IMR-90 (cell line): Measurements from ENCODE around the gene TST. TPM values are rescaled to one million over a fixed set of nuclear protein-coding genes. Genes with fewer than 3 reads are reported as not detected.

Experiments used
- ATAC-seq: fragments of 200-7000 bp; cut with Tn5 transposase; 2 replicates; pipeline ENCODE4 v1.9.1; 2020; ENCODE audit warnings: low read depth, mild to moderate bottlenecking, moderate library complexity
- BruUV-seq: library from RNA; stranded (reverse); fragments of 400-500 nt; replicated peaks from 2 replicates; lab custom pipeline; 2021; lab: Mats Ljungman, UMichigan
- CTCF ChIA-PET: fragments of 300-600 bp; formaldehyde crosslinking; extraction: SDS; loops from one replicate; lab custom pipeline; 2021; ENCODE audit warnings: antibody characterized with exemption; lab: Yijun Ruan, JAX
- POLR2A ChIA-PET: fragments of 300-600 bp; sonication (Branson Sonifier 250); formaldehyde crosslinking; loops from one replicate; lab custom pipeline; 2022; ENCODE audit warnings: antibody characterized with exemption; ENCODE audit not compliant: unreplicated experiment; lab: Charles Lee
- DNase-seq: peaks from one replicate; pipeline ENCODE4 v3.0.0; 2013
- H2AFZ ChIP-seq: replicated peaks from 2 replicates; pipeline ENCODE3; 2013; ENCODE audit warnings: low read length, mild to moderate bottlenecking; ENCODE audit not compliant: poor library complexity
- H2AK5ac ChIP-seq: 2 replicates; pipeline ENCODE4 v1.6.1; 2013; ENCODE audit warnings: low read depth, low read length, inconsistent platforms
- H2AK9ac ChIP-seq: replicated peaks from 2 replicates; pipeline ENCODE3; 2013; ENCODE audit warnings: mild to moderate bottlenecking, low read depth, low read length, moderate library complexity; ENCODE audit not compliant: poor library complexity
- H2BK120ac ChIP-seq: 2 replicates; pipeline ENCODE4 v1.6.1; 2013; ENCODE audit warnings: low read depth, low read length, inconsistent platforms
- H2BK15ac ChIP-seq: 3 replicates; pipeline ENCODE4 v1.6.1; 2013; ENCODE audit warnings: low read depth, low read length, inconsistent platforms
- H2BK20ac ChIP-seq: 2 replicates; pipeline ENCODE4 v1.6.1; 2013; ENCODE audit warnings: low read depth, mild to moderate bottlenecking, inconsistent platforms, low read length, moderate library complexity
- H2BK5ac ChIP-seq: 2 replicates; pipeline ENCODE4 v1.6.1; 2013; ENCODE audit warnings: mild to moderate bottlenecking, low read depth, low read length, inconsistent platforms; ENCODE audit not compliant: poor library complexity, severe bottlenecking
- H3K14ac ChIP-seq: replicated peaks from 2 replicates; pipeline ENCODE4 v1.6.1; 2013; ENCODE audit warnings: low read depth, low read length, inconsistent platforms
- H3K18ac ChIP-seq: 2 replicates; pipeline ENCODE4 v1.6.1; 2013; ENCODE audit warnings: low read depth, low read length, control low read depth
- H3K23ac ChIP-seq: 2 replicates; pipeline ENCODE4 v1.6.1; 2013; ENCODE audit warnings: low read depth, low read length, inconsistent platforms
- H3K27ac ChIP-seq: 2 replicates; pipeline ENCODE4 v1.5.1; 2013; ENCODE audit warnings: mild to moderate bottlenecking, control low read depth, low read length; ENCODE audit not compliant: insufficient read depth
- H3K27me3 ChIP-seq: 2 replicates; pipeline ENCODE4 v1.6.1; 2013; ENCODE audit warnings: low read length; ENCODE audit not compliant: control insufficient read depth, insufficient read depth
- H3K36me3 ChIP-seq: 2 replicates; pipeline ENCODE4 v1.6.1; 2013; ENCODE audit warnings: low read length, mixed read lengths; ENCODE audit not compliant: control insufficient read depth, insufficient read depth
- H3K4ac ChIP-seq: 2 replicates; pipeline ENCODE4 v1.6.1; 2013; ENCODE audit warnings: low read depth, low read length, inconsistent platforms
- H3K4me1 ChIP-seq: 2 replicates; pipeline ENCODE4 v1.6.1; 2013; ENCODE audit warnings: low read length, mixed read lengths; ENCODE audit not compliant: control insufficient read depth, insufficient read depth
- H3K4me2 ChIP-seq: 2 replicates; pipeline ENCODE4 v1.6.1; 2013; ENCODE audit warnings: low read depth, mild to moderate bottlenecking, control low read depth, low read length, moderate library complexity
- H3K4me3 ChIP-seq: 2 replicates; pipeline ENCODE4 v1.5.1; 2013; ENCODE audit warnings: low read depth, mild to moderate bottlenecking, control low read depth, low read length, moderate library complexity; ENCODE audit not compliant: insufficient read depth
- H3K56ac ChIP-seq: 2 replicates; pipeline ENCODE4 v1.6.1; 2013; ENCODE audit warnings: low read length, inconsistent platforms; ENCODE audit not compliant: insufficient read depth; ENCODE audit errors: extremely low read depth
- H3K79me1 ChIP-seq, 2 experiments: 2 replicates each; pipeline ENCODE4 v1.6.1; 2013; ENCODE audit warnings: low read length in 2 of 2, inconsistent platforms in 1 of 2, low read depth in 1 of 2
- H3K9ac ChIP-seq: 2 replicates; pipeline ENCODE4 v1.6.1; 2013; ENCODE audit warnings: low read depth, low read length, control low read depth
- H3K9me1 ChIP-seq: 2 replicates; pipeline ENCODE4 v1.6.1; 2013; ENCODE audit warnings: low read length, inconsistent platforms; ENCODE audit not compliant: insufficient read depth
- H3K9me3 ChIP-seq: 2 replicates; pipeline ENCODE4 v1.6.1; 2013; ENCODE audit warnings: low read length; ENCODE audit not compliant: control insufficient read depth, insufficient read depth
- H4K20me1 ChIP-seq: 2 replicates; pipeline ENCODE4 v1.6.1; 2013; ENCODE audit warnings: low read length, inconsistent platforms; ENCODE audit not compliant: insufficient read depth
- H4K5ac ChIP-seq: 2 replicates; pipeline ENCODE4 v1.6.1; 2013; ENCODE audit warnings: mild to moderate bottlenecking, low read depth, low read length, control low read depth
- H4K8ac ChIP-seq, 2 experiments: 2 replicates each; pipeline ENCODE4 v1.6.1; 2013; ENCODE audit warnings: low read depth in 2 of 2, low read length in 2 of 2, control low read depth in 1 of 2, inconsistent platforms in 1 of 2
- H4K91ac ChIP-seq: 2 replicates; pipeline ENCODE4 v1.6.1; 2013; ENCODE audit warnings: low read depth, low read length, inconsistent platforms; ENCODE audit not compliant: insufficient read depth
- CEBPB ChIP-seq: IDR thresholded peaks from 2 replicates; pipeline ENCODE4 v1.6.1; 2012; ENCODE audit warnings: low read depth, low read length, improper control_type of control experiment
- RCOR1 ChIP-seq: IDR thresholded peaks from 2 replicates; pipeline ENCODE4 v1.6.1; 2012; ENCODE audit warnings: mild to moderate bottlenecking, low read length, improper control_type of control experiment; ENCODE audit not compliant: insufficient replicate concordance
- WGBS, 2 experiments: methylation state at CpG; one replicate each; pipeline versions ENCODE4 v1.1.5 to v1.1.7; 2013; ENCODE audit warnings: missing lambda C conversion rate in 2 of 2; ENCODE audit not compliant: insufficient read length in 1 of 2; ENCODE audit errors: extremely low coverage in 2 of 2; 5-methylcytosine and 5-hydroxymethylcytosine counted together
- dilution Hi-C: fragments of 300-500 bp; cut with HindIII; formaldehyde crosslinking; loops from one replicate; pipeline ENCODE4 v1.14.3; 2018; ENCODE audit warnings: low sequenced_read_pairs; ENCODE audit not compliant: unreplicated experiment
- in situ Hi-C: fragments of 300-500 bp; cut with MboI; formaldehyde crosslinking; loops from 3 replicates; pipeline ENCODE4 v1.14.3; 2019; ENCODE audit warnings: low sequenced_read_pairs, inconsistent platforms, mixed read lengths
- intact Hi-C: fragments of 100-400 bp; cut with micrococcal nuclease; formaldehyde crosslinking; loops from 2 replicates; pipeline ENCODE4 v1.10.0; 2022
- polyA plus RNA-seq, 3 experiments: library from polyadenylated mRNA; depleted of rRNA; stranded (reverse); fragments of >200 nt; gene quantifications; 2 replicates each; pipeline ENCODE4 v1.2.3, GENCODE V29; 2012; ENCODE audit warnings: low replicate concordance in 1 of 3
- total RNA-seq: library from RNA; depleted of rRNA; stranded (reverse); fragments of >200 nt; gene quantifications from 2 replicates; pipeline ENCODE4 v1.2.3, GENCODE V29; 2012

Gene TST
- total and polyA plus RNA-seq, 2 of the 4 experiments (the other 2 are of a cell fraction): 31.7 to 37.7 TPM

DNA sequence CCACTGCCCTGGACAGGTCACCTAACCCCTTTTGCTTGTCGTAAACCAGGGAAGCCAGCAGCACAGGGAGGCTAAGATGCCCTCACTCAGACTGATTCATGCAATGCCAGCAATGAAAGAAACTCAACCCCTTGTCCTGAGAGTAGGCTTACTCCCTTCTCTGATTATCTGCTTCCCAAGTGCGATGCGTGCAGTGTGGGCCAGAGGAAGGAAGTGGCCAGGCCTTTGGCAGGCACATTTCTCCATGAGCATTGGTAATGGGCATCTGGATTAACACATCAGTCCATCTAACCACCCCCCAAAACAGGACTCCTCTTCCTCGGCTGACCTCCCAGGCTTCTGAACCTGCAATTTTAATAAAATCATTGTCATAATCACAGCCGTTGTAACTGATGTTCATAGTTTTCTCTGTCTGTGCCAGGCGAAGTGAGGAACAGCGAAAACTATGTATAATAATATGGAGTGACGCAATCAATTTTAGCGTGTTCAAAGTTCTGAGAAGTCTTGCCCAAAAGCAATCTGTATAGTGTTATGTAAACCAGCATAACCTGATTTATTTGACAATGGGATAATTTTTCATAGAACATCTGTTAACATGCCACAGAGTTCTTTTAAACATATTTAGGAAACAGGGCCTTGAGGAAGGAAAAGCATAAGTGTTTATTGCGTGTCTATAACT, 33.9 kb downstream of the TST start:
- Histone ChIP-seq H3K18ac (no peak overlapping the region), H2AK5ac (no peak overlapping the region), H3K56ac (no peak overlapping the region), H3K4ac (no peak overlapping the region), H4K20me1 (no peaks in the 10 kb centered on the region), H3K14ac (no peak overlapping the region), H2BK20ac (no peak overlapping the region), H3K79me1 (no peaks in the 10 kb centered on the region), H3K9me3 (peaks cover 9% of the 10 kb centered on the region), H3K4me3 (no peak overlapping the region), H4K8ac (no peak overlapping the region), H2BK15ac (no peak overlapping the region), H4K5ac (no peak overlapping the region), H3K9me1 (no peaks in the 10 kb centered on the region), H3K4me2 (no peak overlapping the region), H2AFZ (no peak overlapping the region), H3K27ac (no peak overlapping the region), H4K91ac (no peak overlapping the region), H3K4me1 (no peaks in the 10 kb centered on the region), H3K36me3 (no peaks in the 10 kb centered on the region), H2AK9ac (no peak overlapping the region), H2BK5ac (no peak overlapping the region), H3K23ac (no peak overlapping the region), H2BK120ac (no peak overlapping the region), H3K9ac (no peak overlapping the region), H3K27me3 (peaks cover 17% of the 10 kb centered on the region)
- in situ Hi-C loops: no loop called here
- intact Hi-C loops: no loop called here
- ATAC-seq: no peak
- CTCF ChIA-PET: no interaction called here
- POLR2A ChIA-PET: no interaction called here
- TF ChIP-seq CEBPB (peak; percentile 82), RCOR1 (no peak)
- no TSS peak for BruUV-seq
- DNase-seq: no peak
- dilution Hi-C loops: no loop called here
- no CpG with 5 or more reads among the region's 10 CpGs for WGBS, 2 experiments
